T-cell (primary cell): Measurements from ENCODE around the gene NKAIN4. TPM values are rescaled to one million over a fixed set of nuclear protein-coding genes. Genes with fewer than 3 reads are reported as not detected.

Experiments
- ATAC-seq, 4 experiments: fragments of 200-7000 bp in 3 of 4; fragments of 150-1000 bp in 1 of 4; cut with Tn5 transposase; replicated peaks in 1 of 4; 1 replicate in 3 of 4; 2 replicates in 1 of 4; pipeline ENCODE4 v1.10.0; 2021; ENCODE audit warnings: moderate library complexity in 3 of 4, mild to moderate bottlenecking in 2 of 4, moderate number of reproducible peaks in 1 of 4
- CTCF ChIA-PET, 2 donors: fragments of 300-600 bp; sonication (Branson Sonifier 250); formaldehyde crosslinking; loops; one replicate each; lab custom pipeline; 2022; ENCODE audit warnings: antibody characterized with exemption in 2 of 2; lab: Charles Lee
- POLR2A ChIA-PET, 2 donors: fragments of 300-600 bp; sonication (Branson Sonifier 250); formaldehyde crosslinking; loops; one replicate each; lab custom pipeline; 2022; ENCODE audit warnings: antibody characterized with exemption in 2 of 2; lab: Charles Lee
- DNase-seq, 35 experiments: peaks; one replicate each; pipeline versions ENCODE4 v3.0.0 to v3.0.0-alpha.2; 2013 to 2023
- H3K27ac ChIP-seq: one replicate; pipeline ENCODE4 v1.5.1; 2013; ENCODE audit warnings: low read length
- H3K27me3 ChIP-seq, 2 experiments: replicated peaks in 1 of 2; 1 replicate in 1 of 2; 2 replicates in 1 of 2; pipeline versions ENCODE4 v1.6.1 to v1.7.0; 2013; ENCODE audit warnings: low read length in 1 of 2, mixed read lengths in 1 of 2; ENCODE audit not compliant: control insufficient read depth in 2 of 2, insufficient read depth in 2 of 2; ENCODE audit errors: extremely low read depth in 1 of 2
- H3K36me3 ChIP-seq, 2 donors: 1 replicate in 1 of 2; 2 replicates in 1 of 2; pipeline versions ENCODE4 v1.6.1 to v1.7.0; 2013; ENCODE audit warnings: low read length in 1 of 2; ENCODE audit not compliant: control insufficient read depth in 2 of 2, insufficient read depth in 1 of 2; ENCODE audit errors: extremely low read depth in 1 of 2
- H3K4me1 ChIP-seq, 2 experiments: 1 replicate in 1 of 2; 2 replicates in 1 of 2; pipeline versions ENCODE4 v1.6.1 to v1.7.0; 2013; ENCODE audit warnings: low read length in 2 of 2, mixed read lengths in 1 of 2; ENCODE audit not compliant: insufficient read depth in 2 of 2, control insufficient read depth in 1 of 2; ENCODE audit errors: extremely low read depth in 1 of 2
- H3K4me3 ChIP-seq, 2 donors: 1 replicate in 1 of 2; 2 replicates in 1 of 2; pipeline versions ENCODE4 v1.5.1 to v1.7.0; 2013; ENCODE audit warnings: mild to moderate bottlenecking in 2 of 2, low read length in 1 of 2, moderate library complexity in 1 of 2; ENCODE audit not compliant: control insufficient read depth in 1 of 2; ENCODE audit errors: extremely low read depth in 1 of 2
- H3K9me3 ChIP-seq: 2 replicates; pipeline ENCODE4 v1.7.0; 2013
- H3K27ac Mint-ChIP-seq, 2 donors: one replicate each; pipeline ENCODE4 v1.8.0; 2020 to 2021; ENCODE audit warnings: mild to moderate bottlenecking in 2 of 2, mixed read lengths in 2 of 2
- H3K27me3 Mint-ChIP-seq, 2 donors: one replicate each; pipeline ENCODE4 v1.8.0; 2021 to 2022; ENCODE audit warnings: mixed read lengths in 2 of 2
- H3K36me3 Mint-ChIP-seq: one replicate; pipeline ENCODE4 v1.8.0; 2021; ENCODE audit warnings: mixed read lengths
- H3K4me1 Mint-ChIP-seq, 3 donors: one replicate each; pipeline ENCODE4 v1.8.0; 2020 to 2022; ENCODE audit warnings: mixed read lengths in 3 of 3, mild to moderate bottlenecking in 1 of 3
- H3K4me3 Mint-ChIP-seq, 3 donors: one replicate each; pipeline ENCODE4 v1.8.0; 2020 to 2022; ENCODE audit warnings: mild to moderate bottlenecking in 3 of 3, mixed read lengths in 3 of 3, moderate library complexity in 3 of 3
- H3K9me3 Mint-ChIP-seq, 3 donors: one replicate each; pipeline ENCODE4 v1.8.0; 2020 to 2022; ENCODE audit warnings: mixed read lengths in 3 of 3
- WGBS: methylation state at CpG from one replicate; pipeline ENCODE4 v1.1.5; 2013; ENCODE audit warnings: missing lambda C conversion rate; ENCODE audit not compliant: insufficient coverage; 5-methylcytosine and 5-hydroxymethylcytosine counted together
- total RNA-seq, 35 experiments: library from RNA in 6 of 35; stranded (reverse) in 6 of 35; fragments of 120-200 nt in 1 of 35; gene quantifications; one replicate each; pipeline versions ENCODE4 v1.2.1 to v1.2.4 and lab custom pipeline; 2013 to 2026

Gene NKAIN4
- total RNA-seq, 5 donors from 2014 or later (not counting 1 experiment from before 2014, with no cell fraction given), result not detected

GRCh38 chr20:63264519-63264918 lies 10.3 kb upstream of the NKAIN4 start:
- DNase-seq, result no peak
- POLR2A ChIA-PET, result no interaction called here

GRCh38 chr20:63264000-63264399 lies 9.7 kb upstream of the NKAIN4 start:
- H3K27ac ChIP-seq, result no peak overlapping the region
- no peaks in the 10 kb centered on the region for H3K36me3 ChIP-seq
- H3K27me3 ChIP-seq, result peaks cover 3 to 82% of the 10 kb centered on the region in 2 experiments
- no peaks in the 10 kb centered on the region for H3K9me3 Mint-ChIP-seq
- no peak overlapping the region for H3K4me3 Mint-ChIP-seq
- POLR2A ChIA-PET, result no interaction called here
- no peaks in the 10 kb centered on the region for H3K9me3 ChIP-seq
- H3K4me1 ChIP-seq, result peaks cover 0 to 8% of the 10 kb centered on the region in 2 experiments
- no peak overlapping the region for H3K27ac Mint-ChIP-seq
- H3K36me3 Mint-ChIP-seq, result no peaks in the 10 kb centered on the region
- 83% methylated on average over 10 of the region's 10 CpGs for WGBS
- CTCF ChIA-PET, result no interaction called here
- H3K27me3 Mint-ChIP-seq, result peaks cover 11 to 41% of the 10 kb centered on the region in 2 donors
- ATAC-seq (no peak), DNase-seq (no peak)
- H3K4me3 ChIP-seq, result no peak overlapping the region
- peaks cover 1 to 6% (median 5%) of the 10 kb centered on the region in 3 donors for H3K4me1 Mint-ChIP-seq

More at GRCh38 chr20:63264519-63264918, 10.3 kb upstream of the NKAIN4 start:
- ATAC-seq, result no peak
- H3K4me1 ChIP-seq, result peaks cover 0 to 8% of the 10 kb centered on the region in 2 experiments
- Mint-ChIP-seq H3K27ac (no peak overlapping the region), H3K4me3 (no peak overlapping the region), H3K4me1 (peaks cover 1 to 6% (median 5%) of the 10 kb centered on the region in 3 donors), H3K9me3 (no peaks in the 10 kb centered on the region), H3K36me3 (no peaks in the 10 kb centered on the region), H3K27me3 (peaks cover 8 to 37% of the 10 kb centered on the region in 2 donors)
- CTCF ChIA-PET, result no interaction called here
- no peaks in the 10 kb centered on the region for H3K36me3 ChIP-seq
- no peak overlapping the region for H3K27ac ChIP-seq
- no peaks in the 10 kb centered on the region for H3K9me3 ChIP-seq
- WGBS, result 60% methylated on average over 14 of the region's 14 CpGs
- H3K27me3 ChIP-seq, result peaks cover 3 to 77% of the 10 kb centered on the region in 2 experiments
- H3K4me3 ChIP-seq, result no peak overlapping the region

GRCh38 chr20:63262836-63263235 lies 8.6 kb upstream of the NKAIN4 start:
- peaks cover 4 to 84% of the 10 kb centered on the region in 2 experiments for H3K27me3 ChIP-seq
- H3K9me3 ChIP-seq, result no peaks in the 10 kb centered on the region
- H3K36me3 ChIP-seq, result no peaks in the 10 kb centered on the region
- no peak overlapping the region for H3K27ac ChIP-seq
- H3K4me3 ChIP-seq, result no peak overlapping the region
- ATAC-seq (no peak), DNase-seq (no peak)
- WGBS, result 82% methylated on average over 7 of the region's 9 CpGs
- no peak overlapping the region for H3K4me3 Mint-ChIP-seq
- peaks cover 1 to 6% (median 5%) of the 10 kb centered on the region in 3 donors for H3K4me1 Mint-ChIP-seq
- H3K4me1 ChIP-seq, result peaks cover 0 to 8% of the 10 kb centered on the region in 2 experiments
- ChIA-PET POLR2A (no interaction called here), CTCF (no interaction called here)
- H3K27me3 Mint-ChIP-seq, result peaks cover 14 to 45% of the 10 kb centered on the region in 2 donors
- no peak overlapping the region for H3K27ac Mint-ChIP-seq
- H3K9me3 Mint-ChIP-seq, result no peaks in the 10 kb centered on the region
- no peaks in the 10 kb centered on the region for H3K36me3 Mint-ChIP-seq

DNA sequence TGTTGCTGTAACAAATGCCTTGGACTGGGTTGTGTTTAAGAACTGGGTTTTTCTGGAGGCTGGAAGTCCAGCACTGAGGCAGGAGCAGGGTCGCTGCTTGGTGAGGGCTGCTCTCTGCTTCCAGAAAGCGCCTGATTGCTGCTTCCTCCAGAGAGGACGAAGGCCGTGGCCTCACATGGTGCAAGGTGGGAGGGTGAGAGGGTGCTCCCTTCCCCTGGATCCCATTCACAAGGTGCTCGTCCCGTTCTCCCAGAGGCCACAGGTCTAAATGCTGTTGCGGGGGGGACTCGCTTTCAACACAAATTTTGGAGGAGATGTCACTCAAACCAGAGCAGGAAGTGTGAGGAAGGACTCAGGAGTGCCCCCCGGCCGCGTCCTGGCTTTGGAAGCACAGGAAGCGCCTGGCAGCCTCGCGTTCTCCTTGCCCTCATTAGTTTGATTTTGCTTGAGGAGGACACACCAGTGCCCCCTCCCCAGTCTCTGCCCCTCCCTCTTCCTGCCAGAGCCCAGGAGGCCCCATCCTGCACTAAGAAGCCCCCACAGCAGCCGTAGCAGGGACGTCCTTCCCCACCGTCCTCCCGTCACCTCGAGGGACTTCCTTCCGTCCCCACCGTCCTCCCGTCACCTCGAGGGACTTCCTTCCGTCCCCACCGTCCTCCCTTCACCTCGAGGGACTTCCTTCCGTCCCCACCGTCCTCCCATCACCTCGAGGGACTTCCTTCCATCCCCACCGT lies 7.7 kb upstream of the NKAIN4 start:
- peaks cover 1 to 6% (median 5%) of the 10 kb centered on the region in 3 donors for H3K4me1 Mint-ChIP-seq
- H3K9me3 Mint-ChIP-seq, result no peaks in the 10 kb centered on the region
- CTCF ChIA-PET, result no interaction called here
- Histone ChIP-seq H3K27ac (no peak overlapping the region), H3K36me3 (no peaks in the 10 kb centered on the region), H3K27me3 (peaks cover 4 to 82% of the 10 kb centered on the region in 2 experiments), H3K9me3 (no peaks in the 10 kb centered on the region), H3K4me1 (peaks cover 0 to 8% of the 10 kb centered on the region in 2 experiments), H3K4me3 (no peak overlapping the region)
- H3K4me3 Mint-ChIP-seq, result no peak overlapping the region
- POLR2A ChIA-PET, result no interaction called here
- no peak for DNase-seq
- H3K36me3 Mint-ChIP-seq, result no peaks in the 10 kb centered on the region
- H3K27ac Mint-ChIP-seq, result no peak overlapping the region
- H3K27me3 Mint-ChIP-seq, result peaks cover 16 to 52% of the 10 kb centered on the region in 2 donors
- no peak for ATAC-seq
- 17% methylated on average over 10 of the region's 30 CpGs for whole genome bisulfite sequencing

- ChIA-PET POLR2A (no interaction called here), CTCF (interaction anchor here in 1 of 2 donors (0.5 kb wide), 1 partner anchor 28 kb away, joined by 3 read pairs; no protein-coding TSS in a partner anchor)
- Histone ChIP-seq H3K27me3 (peaks cover 4 to 86% of the 10 kb centered on the region in 2 experiments), H3K4me1 (peaks cover 0 to 8% of the 10 kb centered on the region in 2 experiments), H3K9me3 (no peaks in the 10 kb centered on the region), H3K27ac (no peak overlapping the region), H3K4me3 (no peak overlapping the region), H3K36me3 (no peaks in the 10 kb centered on the region)
- no peaks in the 10 kb centered on the region for H3K36me3 Mint-ChIP-seq
- H3K27me3 Mint-ChIP-seq, result peaks cover 24 to 57% of the 10 kb centered on the region in 2 donors
- no peak overlapping the region for H3K27ac Mint-ChIP-seq
- H3K4me1 Mint-ChIP-seq, result peaks cover 1 to 6% (median 5%) of the 10 kb centered on the region in 3 donors
- 71% methylated on average over 18 of the region's 25 CpGs for WGBS
- no peak for DNase-seq
- no peak overlapping the region for H3K4me3 Mint-ChIP-seq
- no peaks in the 10 kb centered on the region for H3K9me3 Mint-ChIP-seq
- no peak for ATAC-seq
Measured at GRCh38 chr20:63261060-63261794, 7.0 kb upstream of the NKAIN4 start.

DNA sequence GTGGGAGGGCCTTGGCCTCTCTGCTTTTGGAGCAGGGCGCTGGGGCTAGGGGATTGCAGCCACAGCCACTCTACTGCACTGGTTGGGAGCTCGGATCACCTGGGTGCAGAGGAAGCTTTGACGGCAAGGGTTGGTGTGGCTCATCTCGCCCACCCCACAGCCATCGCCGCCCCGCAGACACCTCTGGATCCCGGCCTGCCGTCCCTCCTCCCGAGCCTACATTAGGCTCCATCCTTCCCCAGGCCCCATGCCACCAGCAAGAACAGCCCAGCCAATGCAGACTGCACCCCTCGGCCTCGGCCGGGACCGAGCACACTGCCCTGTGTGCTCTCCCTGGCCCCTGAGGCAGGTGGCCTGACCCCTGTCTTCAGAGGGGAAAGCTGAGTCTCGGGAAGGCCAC lies 6.3 kb upstream of the NKAIN4 start:
- H3K27me3 Mint-ChIP-seq, result peaks cover 30 to 60% of the 10 kb centered on the region in 2 donors

More for the DNA sequence above, 6.3 kb upstream of the NKAIN4 start:
- no peaks in the 10 kb centered on the region for H3K36me3 ChIP-seq
- H3K4me1 Mint-ChIP-seq, result peaks cover 2 to 7% (median 5%) of the 10 kb centered on the region in 3 donors
- no peak overlapping the region for H3K4me3 ChIP-seq
- H3K36me3 Mint-ChIP-seq, result no peaks in the 10 kb centered on the region
- H3K27ac ChIP-seq, result no peak overlapping the region
- no peak for ATAC-seq
- POLR2A ChIA-PET, result no interaction called here
- H3K4me3 Mint-ChIP-seq, result no peak overlapping the region
- H3K9me3 ChIP-seq, result no peaks in the 10 kb centered on the region
- CTCF ChIA-PET, result no interaction called here
- H3K4me1 ChIP-seq, result peaks cover 0 to 8% of the 10 kb centered on the region in 2 experiments
- peaks cover 4 to 85% of the 10 kb centered on the region in 2 experiments for H3K27me3 ChIP-seq
- 85% methylated on average over 15 of the region's 15 CpGs for WGBS
- DNase-seq, result no peak
- no peaks in the 10 kb centered on the region for H3K9me3 Mint-ChIP-seq
- no peak overlapping the region for H3K27ac Mint-ChIP-seq
